Measurements from ENCODE around the gene GRK2.
A peak's percentile ranks its signal among the peaks of the same experiment; 100 is the strongest.

Gene GRK2

GRCh38 chr11:67261946-67262681 lies 4.2 kb upstream of the GRK2 start:
- Histone ChIP-seq H3K9me3 (no peaks in the 10 kb centered on the region), H3K27me3 (no peaks in the 10 kb centered on the region), H3K36me3 (peaks cover 0 to 3% (median 0%) of the 10 kb centered on the region in 3 donors), H3K4me1 (peaks cover 0 to 36% (median 30%) of the 10 kb centered on the region in 4 donors), H3K4me3 (peak overlapping the region in 1 of 2 donors; percentile 46), H3K27ac (peak overlapping the region in 1 of 2 donors; percentile 43)
- intact Hi-C loops (cut with DNase I; ENCODE audit: low total_unique reads): loop anchor here (10.0 kb wide), 1 partner anchor 113 kb away; the partner anchor contains the start of gene CLCF1
- no peak for TF ChIP-seq CTCF (IDR thresholded peaks at IDR 0.05)
- DNase-seq: peak; percentile 23 to 67

GRCh38 chr11:67262731-67263675 lies 3.3 kb upstream of the GRK2 start:
- no peaks in the 10 kb centered on the region for H3K9me3 ChIP-seq
- peak; percentile 78 to 88 for DNase-seq
- peaks cover 0 to 45% (median 39%) of the 10 kb centered on the region in 4 donors for H3K4me1 ChIP-seq
- H3K27me3 ChIP-seq: no peaks in the 10 kb centered on the region
- H3K4me3 ChIP-seq: no peak overlapping the region
- intact Hi-C loops (cut with DNase I; ENCODE audit: low total_unique reads): loop anchor here (10.0 kb wide), 1 partner anchor 112 kb away; the partner anchor contains the start of gene CLCF1
- peak; percentile 76 to 90 for TF ChIP-seq CTCF (IDR thresholded peaks at IDR 0.05)
- H3K36me3 ChIP-seq: no peaks in the 10 kb centered on the region
- peak overlapping the region; percentile 32 to 43 for H3K27ac ChIP-seq

- Histone ChIP-seq H3K9me3 (no peaks in the 10 kb centered on the region), H3K27ac (no peak overlapping the region), H3K27me3 (no peaks in the 10 kb centered on the region), H3K4me3 (no peak overlapping the region), H3K36me3 (peaks cover 0 to 11% (median 0%) of the 10 kb centered on the region in 3 donors), H3K4me1 (peaks cover 0 to 57% (median 52%) of the 10 kb centered on the region in 4 donors)
- no peak for TF ChIP-seq CTCF (IDR thresholded peaks at IDR 0.05)
- DNase-seq: no peak
- intact Hi-C loops (cut with DNase I; ENCODE audit: low total_unique reads): loop anchor here (10.0 kb wide), 1 partner anchor 111 kb away; the partner anchor contains the start of gene CLCF1
Measured at GRCh38 chr11:67264260-67264659, 2.0 kb upstream of the GRK2 start.

- intact Hi-C loops (cut with DNase I; ENCODE audit: low total_unique reads): loop anchor here (10.0 kb wide), 1 partner anchor 110 kb away; the partner anchor contains the start of gene CLCF1
- TF ChIP-seq CTCF (IDR thresholded peaks at IDR 0.05): no peak
- Histone ChIP-seq H3K27ac (peak overlapping the region; percentile 78 to 83), H3K27me3 (no peaks in the 10 kb centered on the region), H3K36me3 (peaks cover 0 to 13% (median 0%) of the 10 kb centered on the region in 3 donors), H3K9me3 (no peaks in the 10 kb centered on the region), H3K4me3 (no peak overlapping the region), H3K4me1 (peaks cover 0 to 65% (median 60%) of the 10 kb centered on the region in 4 donors)
- DNase-seq: no peak
Measured at GRCh38 chr11:67264877-67265632, 1.2 kb upstream of the GRK2 start.
